Measurements from ENCODE around the gene EVC2. TPM values are rescaled to one million over a fixed set of nuclear protein-coding genes. Genes with fewer than 3 reads are reported as not detected.

EVC2 gene
- total and polyA plus RNA-seq, 2 donors (not counting 1 experiment from before 2014, with no cell fraction given) = 1.1 TPM; not detected in 1

DNA sequence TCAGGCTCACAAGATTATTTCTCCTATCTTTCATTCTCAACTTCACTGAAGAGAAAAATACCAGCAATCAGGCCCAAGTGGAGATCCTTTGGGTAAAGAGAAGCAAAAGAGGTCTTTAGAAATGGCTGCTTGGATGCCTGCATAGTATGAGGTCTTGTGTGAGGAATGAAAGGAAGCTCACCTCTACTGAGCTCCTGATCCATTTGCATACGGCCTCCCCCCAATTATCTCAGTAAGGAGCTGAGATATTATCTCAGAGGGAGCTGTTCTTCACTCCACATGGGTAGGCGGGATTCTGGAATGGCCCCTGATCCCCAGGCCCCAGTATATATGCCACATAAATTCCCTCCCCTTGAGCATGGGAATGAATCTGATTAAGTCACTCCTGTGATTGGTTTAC lies 75.8 kb downstream of the EVC2 start:
- ChIA-PET POLR2A (no interaction called here), CTCF (no interaction called here)
- no peak overlapping the region for H3K4me2 ChIP-seq (replicated peaks; ENCODE audit: low read depth, low read length, poor library complexity, severe bottlenecking)
- H3K4me1 ChIP-seq (ENCODE audit: control insufficient read depth in 2 of 2, insufficient read depth in 2 of 2, low read length in 2 of 2) = no peaks in the 10 kb centered on the region
- H3K27me3 Mint-ChIP-seq = no peaks in the 10 kb centered on the region
- no peaks in the 10 kb centered on the region for H3K9me3 Mint-ChIP-seq (ENCODE audit: insufficient read depth)
- H2AFZ ChIP-seq (ENCODE audit: insufficient read depth, low read depth, low read length, poor library complexity, severe bottlenecking) = no peak overlapping the region
- H3K27ac Mint-ChIP-seq = no peak overlapping the region
- H3K9ac ChIP-seq (ENCODE audit: low read length) = no peak overlapping the region
- H3K79me2 ChIP-seq (ENCODE audit: control insufficient read depth, insufficient read depth, low read length) = no peaks in the 10 kb centered on the region
- ATAC-seq (ENCODE audit: low read depth) = no peak
- no peaks in the 10 kb centered on the region for H3K4me1 Mint-ChIP-seq
- no peak for TF ChIP-seq EZH2 (IDR thresholded peaks at IDR 0.05; ENCODE audit: borderline replicate concordance, insufficient read depth, low read depth, low read length, poor library complexity, severe bottlenecking)
- TF ChIP-seq, protein P1, sequence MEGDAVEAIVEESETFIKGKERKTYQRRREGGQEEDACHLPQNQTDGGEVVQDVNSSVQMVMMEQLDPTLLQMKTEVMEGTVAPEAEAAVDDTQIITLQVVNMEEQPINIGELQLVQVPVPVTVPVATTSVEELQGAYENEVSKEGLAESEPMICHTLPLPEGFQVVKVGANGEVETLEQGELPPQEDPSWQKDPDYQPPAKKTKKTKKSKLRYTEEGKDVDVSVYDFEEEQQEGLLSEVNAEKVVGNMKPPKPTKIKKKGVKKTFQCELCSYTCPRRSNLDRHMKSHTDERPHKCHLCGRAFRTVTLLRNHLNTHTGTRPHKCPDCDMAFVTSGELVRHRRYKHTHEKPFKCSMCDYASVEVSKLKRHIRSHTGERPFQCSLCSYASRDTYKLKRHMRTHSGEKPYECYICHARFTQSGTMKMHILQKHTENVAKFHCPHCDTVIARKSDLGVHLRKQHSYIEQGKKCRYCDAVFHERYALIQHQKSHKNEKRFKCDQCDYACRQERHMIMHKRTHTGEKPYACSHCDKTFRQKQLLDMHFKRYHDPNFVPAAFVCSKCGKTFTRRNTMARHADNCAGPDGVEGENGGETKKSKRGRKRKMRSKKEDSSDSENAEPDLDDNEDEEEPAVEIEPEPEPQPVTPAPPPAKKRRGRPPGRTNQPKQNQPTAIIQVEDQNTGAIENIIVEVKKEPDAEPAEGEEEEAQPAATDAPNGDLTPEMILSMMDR (IDR thresholded peaks at IDR 0.05) = no peak
- H4K20me1 ChIP-seq (ENCODE audit: control insufficient read depth, insufficient read depth, low read length, poor library complexity, severe bottlenecking) = no peaks in the 10 kb centered on the region
- no peak overlapping the region for H3K27ac ChIP-seq (ENCODE audit: low read length in 2 of 2)
- H3K27me3 ChIP-seq (replicated peaks in 1 of 4; ENCODE audit: control extremely low read depth in 1 of 4, control insufficient read depth in 3 of 4, insufficient read depth in 4 of 4, low read length in 3 of 4) = no peaks in the 10 kb centered on the region
- no peak for DNase-seq
- intact Hi-C loops (cut with micrococcal nuclease) = no loop called here
- H3K4me3 Mint-ChIP-seq = no peak overlapping the region
- WGBS (ENCODE audit: insufficient coverage) = no CpG with 5 or more reads among the region's 2 CpGs
- H3K4me3 ChIP-seq (ENCODE audit: control extremely low read depth in 1 of 5, extremely low read depth in 1 of 5, insufficient read depth in 1 of 5, low read depth in 2 of 5, low read length in 4 of 5) = no peak overlapping the region
- no peaks in the 10 kb centered on the region for H3K36me3 ChIP-seq (replicated peaks in 1 of 2; ENCODE audit: control extremely low read depth in 1 of 2, control insufficient read depth in 1 of 2, extremely low read depth in 1 of 2, insufficient read depth in 2 of 2, low read length in 1 of 2)
- peaks cover 0 to 5% (median 0%) of the 10 kb centered on the region in 3 donors for H3K9me3 ChIP-seq (ENCODE audit: control extremely low read depth in 1 of 3, control insufficient read depth in 2 of 3, insufficient read depth in 1 of 3, low read length in 2 of 3)

DNA sequence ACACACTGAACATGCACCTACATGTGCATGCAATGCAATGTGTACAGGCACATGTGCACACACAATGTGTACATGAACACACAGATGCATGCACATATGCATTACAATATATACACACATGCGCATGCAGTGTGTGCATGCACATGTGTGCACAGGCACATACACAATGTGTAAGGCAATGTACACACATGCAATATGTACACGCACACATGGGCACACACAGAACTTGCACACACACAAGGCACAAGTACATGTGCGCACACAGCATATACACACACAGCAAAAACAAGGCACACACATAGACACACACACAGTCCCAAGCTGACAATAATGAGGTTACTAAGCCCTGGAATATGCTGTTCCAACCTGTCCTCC lies 76.3 kb downstream of the EVC2 start:
- ATAC-seq (ENCODE audit: low read depth) = no peak
- Histone ChIP-seq H3K9ac (ENCODE audit: low read length) (no peak overlapping the region), H2AFZ (ENCODE audit: insufficient read depth, low read depth, low read length, poor library complexity, severe bottlenecking) (no peak overlapping the region), H3K4me3 (ENCODE audit: control extremely low read depth in 1 of 5, extremely low read depth in 1 of 5, insufficient read depth in 1 of 5, low read depth in 2 of 5, low read length in 4 of 5) (no peak overlapping the region), H3K36me3 (replicated peaks in 1 of 2; ENCODE audit: control extremely low read depth in 1 of 2, control insufficient read depth in 1 of 2, extremely low read depth in 1 of 2, insufficient read depth in 2 of 2, low read length in 1 of 2) (no peaks in the 10 kb centered on the region), H3K4me1 (ENCODE audit: control insufficient read depth in 2 of 2, insufficient read depth in 2 of 2, low read length in 2 of 2) (no peaks in the 10 kb centered on the region), H3K27me3 (replicated peaks in 1 of 4; ENCODE audit: control extremely low read depth in 1 of 4, control insufficient read depth in 3 of 4, insufficient read depth in 4 of 4, low read length in 3 of 4) (no peaks in the 10 kb centered on the region), H3K79me2 (ENCODE audit: control insufficient read depth, insufficient read depth, low read length) (no peaks in the 10 kb centered on the region), H3K9me3 (ENCODE audit: control extremely low read depth in 1 of 3, control insufficient read depth in 2 of 3, insufficient read depth in 1 of 3, low read length in 2 of 3) (peaks cover 0 to 5% (median 0%) of the 10 kb centered on the region in 3 donors), H3K4me2 (replicated peaks; ENCODE audit: low read depth, low read length, poor library complexity, severe bottlenecking) (no peak overlapping the region), H3K27ac (ENCODE audit: low read length in 2 of 2) (no peak overlapping the region), H4K20me1 (ENCODE audit: control insufficient read depth, insufficient read depth, low read length, poor library complexity, severe bottlenecking) (no peaks in the 10 kb centered on the region)
- intact Hi-C loops (cut with micrococcal nuclease) = no loop called here
- no peak for DNase-seq
- H3K4me3 Mint-ChIP-seq = no peak overlapping the region
- H3K4me1 Mint-ChIP-seq = no peaks in the 10 kb centered on the region
- H3K27ac Mint-ChIP-seq = no peak overlapping the region
- TF ChIP-seq EZH2 (IDR thresholded peaks at IDR 0.05; ENCODE audit: borderline replicate concordance, insufficient read depth, low read depth, low read length, poor library complexity, severe bottlenecking) = no peak
- TF ChIP-seq, protein P1 (IDR thresholded peaks at IDR 0.05) = no peak
- H3K9me3 Mint-ChIP-seq (ENCODE audit: insufficient read depth) = no peaks in the 10 kb centered on the region
- H3K27me3 Mint-ChIP-seq = no peaks in the 10 kb centered on the region
- WGBS (ENCODE audit: insufficient coverage) = 79% methylated on average over 3 of the region's 3 CpGs
- CTCF ChIA-PET = no interaction called here
- POLR2A ChIA-PET = no interaction called here
